D341Med (cell line): ENCODE data around the gene CTSS.
"Not testable (repeated sequence)": the region's sequence is repeated elsewhere in the genome, so short reads cannot be mapped to it uniquely, and the experiment has no call there.

Experiments
- DNase-seq: peaks from one replicate; pipeline ENCODE4 v3.0.0; 2012; ENCODE audit warnings: low spot score

Gene CTSS

DNA sequence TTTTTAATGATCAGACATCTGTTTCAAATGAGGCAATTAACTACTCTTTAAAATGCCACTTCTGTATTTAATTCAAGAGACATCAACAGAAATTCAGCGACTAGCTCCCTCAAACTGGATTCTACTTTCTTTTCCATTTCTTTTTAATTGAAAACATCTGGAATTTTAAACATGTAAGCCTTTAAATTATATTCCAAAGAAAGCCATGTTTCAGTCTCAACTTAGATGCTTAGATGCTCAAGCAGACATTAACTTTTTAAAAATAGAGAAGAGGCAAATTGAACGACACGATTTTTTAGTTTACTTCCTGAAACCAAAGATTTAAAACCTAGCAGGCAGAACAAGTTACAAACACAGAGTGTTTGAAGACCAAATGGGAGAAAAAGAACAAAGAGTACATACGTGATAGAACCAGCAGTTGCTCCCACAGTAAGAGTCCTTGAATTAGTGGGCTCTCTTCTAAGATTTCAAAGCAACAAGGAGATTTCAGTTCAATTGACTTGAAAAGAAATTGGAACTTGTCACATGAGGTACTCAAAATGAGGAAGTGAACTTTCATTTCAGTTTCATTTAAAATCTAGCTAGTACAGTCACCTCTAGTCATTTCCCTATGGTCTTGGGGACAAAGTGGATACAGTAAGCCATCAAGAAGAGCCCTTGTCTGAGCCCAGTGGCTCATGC is at the start of gene CTSS:
Gene CTSS (minus strand): TSS at position 483 of the 681 bp plus-strand sequence. CDS start 1,015 bp downstream, outside the sequence.
- DNase-seq, result no peak

DNA sequence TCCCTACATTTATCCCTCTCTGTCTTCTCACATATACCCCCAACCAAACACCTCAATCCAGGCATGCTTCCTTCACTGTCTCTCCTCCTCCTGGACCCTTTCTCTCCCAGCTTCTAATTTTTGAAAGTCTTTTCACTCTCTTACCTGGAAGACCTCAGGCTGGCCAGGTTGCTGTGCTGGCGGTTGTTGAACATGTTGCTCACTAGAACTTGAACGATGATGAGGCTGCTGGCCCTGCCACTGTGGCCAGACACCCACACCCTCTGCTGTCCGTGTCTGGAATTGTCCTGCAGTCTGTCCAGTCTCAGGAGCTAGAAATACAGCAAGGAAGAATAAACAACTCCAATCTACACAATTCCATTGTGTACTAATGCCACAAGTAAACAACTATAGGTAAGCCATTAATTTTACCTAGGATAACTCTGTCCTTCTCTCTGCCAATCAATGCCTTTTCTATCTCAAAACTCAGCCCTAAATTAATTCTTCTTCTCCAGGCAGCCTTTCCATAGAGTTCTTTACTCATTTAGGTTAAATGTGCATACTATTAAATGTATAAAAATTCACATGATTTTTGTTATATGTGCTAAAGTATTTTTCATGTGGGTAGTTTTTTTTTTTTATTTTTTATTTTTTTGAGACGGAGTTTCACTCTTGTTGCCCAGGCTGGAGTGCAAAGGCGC is 47.6 kb upstream of the CTSS start:
- peak; percentile 70 for DNase-seq

DNA sequence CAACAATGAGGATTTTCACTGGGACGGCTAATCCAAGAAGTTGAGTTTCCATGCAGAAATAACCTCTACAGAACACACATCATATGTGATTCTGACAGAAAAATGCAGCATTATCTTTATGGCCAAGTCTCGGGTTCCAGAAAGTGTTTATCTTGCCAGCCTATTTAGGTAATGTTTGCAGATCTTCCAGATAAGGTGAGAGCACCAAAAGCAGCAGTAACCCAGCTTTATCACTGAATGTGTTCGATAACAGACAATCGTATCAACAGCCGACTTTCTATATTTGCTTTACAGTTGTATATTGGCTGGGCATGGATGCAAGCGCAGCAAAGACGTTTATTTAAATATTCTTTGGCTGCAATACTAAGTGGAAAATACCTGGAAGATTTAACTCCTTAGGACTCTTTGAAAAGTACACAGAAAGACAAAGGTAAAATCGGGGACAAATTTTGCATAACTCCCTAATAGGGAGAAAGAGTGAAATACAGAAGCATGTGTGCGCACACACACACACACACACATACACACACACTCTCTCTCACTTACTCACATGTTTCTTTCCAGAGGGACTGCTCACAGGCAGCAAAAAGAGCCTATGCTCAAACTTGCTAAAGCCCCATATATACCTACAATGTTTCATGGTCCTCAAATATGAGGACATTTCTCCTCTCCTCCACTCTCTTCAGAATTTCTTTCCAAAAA is 45.5 kb upstream of the CTSS start:
- DNase-seq, result no peak

DNA sequence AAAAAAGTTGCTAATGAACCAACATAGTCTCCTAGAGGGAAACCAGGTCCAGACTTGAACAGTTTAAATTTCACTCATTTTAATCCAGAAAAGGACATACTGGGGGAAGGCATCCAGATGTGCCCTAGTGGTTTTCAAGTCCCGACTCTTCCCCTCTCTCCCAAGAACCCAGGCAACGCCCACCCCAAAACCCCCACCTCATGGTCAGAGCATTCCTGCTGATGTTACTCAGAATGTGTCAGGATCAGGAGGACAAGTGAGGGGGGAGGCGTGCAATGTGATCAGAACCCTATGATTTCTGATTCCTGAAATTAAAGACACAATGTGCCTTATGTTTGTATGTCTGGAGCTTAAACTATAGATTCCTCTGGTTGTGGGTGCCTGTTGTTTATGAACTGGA is 44.1 kb upstream of the CTSS start:
- DNase-seq, result no peak

DNA sequence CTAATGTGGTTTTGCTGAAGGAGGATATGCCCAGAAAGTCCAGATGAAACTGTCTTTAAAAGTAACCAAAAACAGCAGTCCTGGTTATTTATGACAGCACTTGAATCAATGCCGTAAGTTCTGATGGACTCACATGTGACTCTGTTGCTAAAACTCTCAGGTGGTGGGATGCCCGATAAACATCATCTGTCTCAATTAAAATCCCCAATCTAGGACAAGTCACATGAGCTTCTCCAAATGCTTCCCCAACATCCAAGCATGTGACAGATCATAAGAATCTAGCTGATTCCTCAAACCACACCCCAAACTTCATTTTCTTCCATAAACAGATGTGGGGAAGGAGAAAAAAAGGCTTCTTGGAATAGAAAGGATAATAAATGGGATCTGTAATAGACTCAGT is 43.3 kb upstream of the CTSS start:
- no peak for DNase-seq

DNA sequence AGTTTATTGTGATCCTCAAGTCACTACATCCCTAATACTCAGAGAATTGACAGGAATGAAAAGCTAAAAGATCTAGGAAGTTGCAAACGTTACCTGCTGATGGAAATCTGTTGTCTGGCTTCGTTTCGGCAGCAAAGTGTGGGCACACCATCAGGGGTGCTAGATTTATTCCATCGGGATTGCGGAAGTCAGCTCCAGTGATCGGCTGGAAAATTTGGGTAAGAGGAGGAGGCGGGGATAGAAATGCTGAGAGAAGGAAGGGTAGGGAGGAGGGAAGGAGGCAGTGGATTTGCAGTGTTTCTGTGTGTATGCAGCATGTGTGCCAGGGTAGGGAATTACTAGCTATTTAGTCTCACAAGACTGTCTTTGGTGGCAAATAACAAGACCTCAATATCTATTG is 42.5 kb upstream of the CTSS start, which contains the start of gene CTSK:
Gene CTSK (minus strand): TSS at position 140 of the 400 bp plus-strand sequence. CDS start 1,455 bp downstream, outside the sequence.
- no peak for DNase-seq

DNA sequence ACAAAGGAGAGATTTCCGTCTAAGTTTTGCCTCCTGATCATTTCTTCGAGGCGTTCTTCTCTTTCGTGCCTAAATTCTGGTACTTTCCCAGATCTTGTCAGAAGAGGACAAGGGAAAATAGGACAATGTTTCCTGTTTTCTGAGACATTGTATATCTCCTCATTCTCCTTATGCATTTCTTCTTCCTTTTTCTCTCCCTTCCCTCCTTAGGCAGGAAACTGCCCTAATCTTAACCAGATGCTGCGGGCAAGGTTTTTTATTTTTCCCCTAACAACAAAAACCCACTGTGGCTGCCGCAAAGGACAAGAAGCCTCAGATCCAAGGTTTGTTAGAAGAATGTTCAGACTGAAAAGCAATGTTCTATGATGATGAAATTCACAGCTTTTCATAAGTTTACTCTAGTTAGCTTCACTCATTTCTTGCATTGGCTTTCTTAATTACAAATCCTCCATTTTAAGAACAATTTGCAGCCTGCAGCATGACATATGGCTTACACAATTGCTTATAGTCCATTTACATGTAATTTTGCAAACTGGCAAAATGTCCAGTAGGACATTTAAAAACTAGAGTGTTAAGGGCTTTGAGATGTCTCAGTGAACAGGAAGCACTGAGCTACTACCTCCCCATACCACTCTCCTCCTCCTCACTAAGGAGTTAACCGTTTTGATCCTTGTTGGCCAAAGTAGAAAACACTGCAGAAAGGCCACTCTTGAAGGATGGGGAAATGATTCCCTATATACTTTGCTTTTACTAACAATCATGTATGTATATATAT is 41.9 kb upstream of the CTSS start:
- no peak for DNase-seq

DNA sequence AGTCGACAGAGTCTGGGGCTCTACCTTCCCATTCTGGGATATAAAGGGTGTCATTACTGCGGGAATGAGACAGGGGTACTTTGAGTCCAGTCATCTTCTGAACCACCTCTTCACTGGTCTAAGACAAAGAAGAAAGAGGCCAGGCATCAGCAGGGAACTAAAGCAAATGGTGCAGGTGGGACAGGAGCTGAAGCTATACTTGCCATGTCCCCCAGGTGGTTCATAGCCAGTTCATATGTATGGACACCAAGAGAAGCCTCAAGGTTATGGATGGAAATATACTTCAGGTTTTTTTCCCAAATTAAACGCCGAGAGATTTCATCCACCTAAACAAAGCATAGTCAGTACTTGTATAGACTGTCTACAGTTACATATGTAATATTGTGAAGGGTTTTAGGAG is 40.3 kb upstream of the CTSS start:
- no peak for DNase-seq

DNA sequence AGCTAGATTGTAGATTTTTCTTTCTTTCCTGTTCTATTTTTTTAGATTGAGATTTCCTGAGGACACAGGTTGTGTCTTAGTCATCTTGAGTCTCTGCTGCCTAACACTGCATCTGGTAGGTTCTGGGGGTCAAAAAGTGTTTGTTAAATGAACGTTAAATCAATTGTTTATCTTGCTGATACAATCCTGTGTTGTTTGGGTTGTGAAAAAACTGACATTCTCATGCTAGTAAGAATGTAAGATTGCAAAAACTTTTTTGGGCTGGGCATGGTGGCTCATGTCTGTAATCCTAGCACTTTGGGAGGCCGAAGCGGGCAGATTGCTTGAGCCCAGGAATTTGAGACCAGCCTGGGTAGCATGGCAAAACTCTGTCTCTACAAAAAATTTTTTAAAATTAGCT is 39.1 kb upstream of the CTSS start:
- no peak for DNase-seq

DNA sequence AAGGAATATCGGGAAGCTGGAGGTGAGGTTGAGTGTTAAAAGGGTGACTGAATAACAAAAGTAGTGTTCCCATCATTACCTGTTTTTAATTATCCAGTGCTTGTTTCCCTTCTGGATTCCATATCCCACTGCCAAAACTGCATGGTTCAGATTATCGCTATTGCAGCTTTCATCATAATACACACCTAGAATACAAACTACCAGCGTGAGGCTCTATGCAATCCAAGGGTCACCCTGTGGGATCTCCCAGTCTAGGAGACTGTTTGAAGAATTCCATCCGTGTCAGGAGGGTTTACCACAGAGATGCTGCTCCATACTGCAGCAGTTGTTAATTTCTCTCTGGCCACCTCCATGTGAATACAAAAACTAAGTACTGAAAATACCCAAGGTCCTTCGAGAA is 33.5 kb upstream of the CTSS start:
- no peak for DNase-seq

DNA sequence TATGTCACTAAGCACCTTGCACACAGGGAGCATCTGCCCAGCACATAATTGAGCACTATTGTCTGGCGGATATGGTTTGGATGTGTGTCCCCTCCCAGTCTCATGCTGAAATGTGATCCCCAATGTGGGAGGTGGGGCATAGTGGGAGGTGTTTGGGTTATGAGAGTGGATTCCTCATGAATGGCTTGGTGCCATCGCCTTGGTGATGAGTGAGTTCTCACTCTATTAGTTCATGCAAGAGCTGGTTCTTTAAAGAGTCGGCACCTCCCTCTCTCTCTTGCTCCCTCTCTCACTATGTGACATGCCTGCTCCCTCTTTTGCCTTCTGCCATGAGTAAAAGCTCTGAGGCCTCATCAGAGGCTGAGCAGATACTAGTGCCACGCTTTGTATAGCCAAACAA is 32.9 kb upstream of the CTSS start:
- no peak for DNase-seq

DNA sequence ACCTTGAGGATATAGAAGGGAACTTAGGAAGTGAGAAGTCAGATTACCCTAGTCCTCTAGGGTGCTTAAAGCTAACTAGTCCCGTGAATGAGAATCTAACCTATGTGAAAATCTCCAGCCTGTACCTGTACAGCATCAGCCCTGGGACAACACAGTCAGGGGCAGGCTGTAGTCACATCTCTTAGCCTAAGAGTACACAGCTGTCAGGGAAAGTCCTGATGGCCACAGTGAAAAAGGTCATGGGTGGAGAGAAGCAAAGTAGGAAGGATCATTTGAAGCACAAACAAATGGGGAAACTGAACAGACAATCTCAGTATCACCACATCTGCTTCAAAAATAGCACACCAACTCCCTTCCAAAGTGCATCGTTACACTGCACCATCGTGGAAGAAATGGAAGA is 30.8 kb upstream of the CTSS start:
- DNase-seq, result no peak

DNA sequence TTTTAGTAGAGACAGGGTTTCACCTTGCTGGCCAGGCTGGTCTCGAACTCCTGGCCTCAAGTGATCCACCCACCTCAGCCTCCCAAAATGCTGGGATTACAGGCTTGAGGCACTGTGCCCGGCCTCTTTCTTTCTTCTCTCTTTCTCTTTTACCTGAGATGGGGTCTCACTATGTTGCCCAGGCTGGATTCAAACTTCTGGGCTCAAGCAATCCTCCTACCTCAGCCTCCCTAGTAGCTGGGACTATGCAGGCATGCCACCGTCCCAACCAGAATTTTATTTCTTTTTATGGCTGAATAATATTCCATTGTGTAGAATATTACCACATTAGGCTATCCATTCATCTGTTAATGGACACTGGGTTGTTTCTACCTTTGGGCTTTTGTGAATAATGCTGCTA is 28.2 kb upstream of the CTSS start:
- DNase-seq, result not testable (repeated sequence)

DNA sequence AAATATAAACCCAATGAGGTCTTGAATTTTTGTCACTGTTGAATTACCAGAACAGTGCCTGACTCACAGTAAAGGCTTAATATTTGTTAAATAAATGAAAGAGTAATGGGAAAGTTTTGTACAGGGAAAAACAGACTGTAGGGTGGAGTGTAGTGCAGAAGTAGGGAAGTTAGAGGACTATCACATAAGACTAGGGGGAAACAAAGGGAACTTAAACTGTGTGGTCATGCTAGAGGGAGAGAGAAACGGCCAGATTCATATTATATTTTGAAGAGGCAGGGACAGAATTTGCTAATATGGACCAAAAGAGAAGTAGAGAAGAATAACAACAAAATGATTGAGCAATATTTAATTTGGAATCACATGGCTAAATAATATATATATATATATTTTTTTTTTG is 27.6 kb upstream of the CTSS start:
- DNase-seq, result no peak

DNA sequence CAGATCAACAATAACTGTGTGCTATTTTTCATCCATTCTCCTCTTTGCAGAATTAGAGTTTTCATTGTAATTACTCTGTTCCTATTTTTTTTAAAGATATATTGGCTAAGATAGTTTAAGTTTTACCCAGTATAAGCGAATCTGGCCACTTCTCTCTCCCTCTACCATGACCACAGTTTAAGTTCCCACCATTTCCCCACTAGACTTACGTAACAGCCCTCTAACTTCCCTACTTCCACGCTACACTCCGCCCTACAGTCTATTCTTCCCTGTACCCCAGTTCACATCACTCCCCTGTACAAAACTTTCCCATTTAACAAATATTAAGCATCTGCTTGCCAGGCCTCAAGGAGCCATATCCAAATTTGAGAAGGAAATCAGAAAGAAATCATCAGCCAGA is 26.0 kb upstream of the CTSS start:
- no peak for DNase-seq

DNA sequence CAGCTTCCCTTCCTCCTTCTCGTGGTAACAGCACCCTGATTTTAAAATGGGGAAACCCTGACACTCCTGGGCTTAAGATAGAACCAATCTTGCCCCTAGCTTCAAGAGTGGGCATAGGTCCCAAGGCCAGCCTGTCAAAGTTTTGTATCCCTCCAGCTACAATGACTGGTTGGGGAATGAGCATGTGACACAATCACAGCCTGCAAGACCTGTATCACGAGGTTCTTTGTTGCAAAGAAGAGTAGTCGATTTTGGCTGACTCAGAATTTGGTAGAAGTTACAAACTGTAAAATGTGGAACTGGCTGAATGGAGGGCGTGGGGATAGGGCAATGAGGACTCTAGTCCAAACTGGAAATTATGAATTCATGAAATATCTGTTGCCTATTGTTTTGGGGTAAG is 23.8 kb upstream of the CTSS start:
- DNase-seq, result no peak

DNA sequence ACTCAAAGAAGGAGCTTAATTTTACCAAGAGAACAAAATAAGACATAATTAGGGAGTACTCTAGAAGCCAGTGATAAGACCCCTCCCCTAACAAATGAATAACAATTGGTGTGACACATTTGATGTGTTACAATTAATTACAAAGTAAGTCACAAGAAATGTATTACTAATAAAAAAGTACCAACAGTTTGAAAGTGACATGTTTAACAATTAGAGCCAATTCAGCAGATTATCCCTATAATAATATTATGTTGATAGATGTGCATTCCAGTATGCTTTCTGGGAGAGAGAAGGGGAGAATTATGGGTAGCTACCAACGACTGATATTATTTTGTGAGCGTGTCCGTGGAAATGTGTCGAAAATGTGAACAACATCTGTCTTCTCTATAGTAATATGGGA is 23.4 kb upstream of the CTSS start:
- DNase-seq, result no peak

DNA sequence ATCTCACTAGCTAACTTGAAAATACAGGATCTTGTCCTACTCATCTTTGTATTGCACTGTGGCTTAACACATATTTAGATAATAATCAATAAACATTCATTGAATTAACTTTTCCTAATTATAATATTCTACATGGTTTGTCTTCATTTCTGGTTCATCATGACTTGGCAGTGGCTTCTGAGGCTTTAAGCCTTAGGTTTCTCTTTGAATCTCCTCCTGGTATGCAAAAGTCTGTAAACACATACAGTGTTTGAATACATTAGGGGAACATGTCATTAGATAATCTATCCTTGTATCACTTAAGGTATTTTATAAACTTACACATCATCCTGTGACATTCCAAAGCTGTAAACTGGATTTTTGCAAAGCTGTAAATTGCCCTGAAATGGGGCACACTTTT is 21.9 kb upstream of the CTSS start:
- DNase-seq, result no peak

DNA sequence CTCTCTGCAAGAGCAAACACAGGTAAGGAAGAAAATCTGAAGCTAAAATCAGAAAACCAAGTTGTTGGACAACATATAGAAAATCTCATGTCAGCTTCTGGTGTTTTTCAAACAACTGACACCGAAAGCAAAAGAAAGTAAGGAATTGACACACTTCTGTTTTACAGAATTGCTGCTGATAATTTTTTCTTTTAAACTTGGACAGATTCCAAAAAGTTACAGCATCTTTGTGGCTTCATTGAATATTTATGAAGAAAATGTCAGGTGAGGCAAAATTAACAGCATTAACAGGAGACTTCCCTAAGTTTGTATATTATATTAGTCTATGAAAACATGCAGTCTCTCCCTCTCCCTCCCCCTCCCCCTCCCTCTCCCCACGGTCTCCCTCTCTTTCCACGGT is 14.9 kb upstream of the CTSS start:
- DNase-seq, result no peak

DNA sequence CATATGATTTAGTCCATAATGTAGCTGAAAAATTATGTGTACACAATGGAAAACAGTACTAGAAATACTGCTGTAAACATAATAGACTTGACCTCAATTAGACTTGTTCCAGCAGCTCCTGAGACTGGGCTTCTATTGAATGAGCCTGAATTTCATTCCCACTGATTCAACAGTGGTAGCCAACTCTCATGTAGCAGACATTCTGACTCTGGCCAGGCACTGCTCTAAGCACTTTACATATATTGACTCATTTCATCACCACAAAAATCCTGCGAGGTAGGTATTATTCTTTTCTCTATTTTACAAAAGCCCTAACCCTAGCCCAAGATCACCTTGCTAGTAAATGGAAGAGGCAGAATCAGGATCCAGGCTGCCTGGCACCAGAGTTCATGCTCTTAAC is 12.8 kb upstream of the CTSS start:
- DNase-seq, result no peak

DNA sequence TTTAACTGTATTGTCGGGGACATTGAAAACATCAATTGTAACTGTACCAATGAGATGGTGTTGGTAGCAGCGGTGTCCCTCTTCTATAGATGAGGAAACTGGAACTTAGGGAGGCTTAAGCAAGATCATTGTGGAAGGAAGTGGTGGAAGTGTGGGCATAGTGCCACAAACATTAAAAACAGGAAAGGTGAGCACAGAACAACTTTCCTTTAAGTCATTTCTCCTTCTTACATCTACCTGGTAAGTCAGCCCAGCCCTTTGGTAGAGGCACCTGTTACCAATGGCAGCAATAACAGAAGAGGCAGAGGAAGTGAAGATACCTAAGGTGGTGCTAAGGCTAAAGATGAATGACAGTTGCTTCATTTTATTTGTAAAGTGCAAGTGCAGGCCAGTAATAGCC is 12.0 kb upstream of the CTSS start:
- no peak for DNase-seq

DNA sequence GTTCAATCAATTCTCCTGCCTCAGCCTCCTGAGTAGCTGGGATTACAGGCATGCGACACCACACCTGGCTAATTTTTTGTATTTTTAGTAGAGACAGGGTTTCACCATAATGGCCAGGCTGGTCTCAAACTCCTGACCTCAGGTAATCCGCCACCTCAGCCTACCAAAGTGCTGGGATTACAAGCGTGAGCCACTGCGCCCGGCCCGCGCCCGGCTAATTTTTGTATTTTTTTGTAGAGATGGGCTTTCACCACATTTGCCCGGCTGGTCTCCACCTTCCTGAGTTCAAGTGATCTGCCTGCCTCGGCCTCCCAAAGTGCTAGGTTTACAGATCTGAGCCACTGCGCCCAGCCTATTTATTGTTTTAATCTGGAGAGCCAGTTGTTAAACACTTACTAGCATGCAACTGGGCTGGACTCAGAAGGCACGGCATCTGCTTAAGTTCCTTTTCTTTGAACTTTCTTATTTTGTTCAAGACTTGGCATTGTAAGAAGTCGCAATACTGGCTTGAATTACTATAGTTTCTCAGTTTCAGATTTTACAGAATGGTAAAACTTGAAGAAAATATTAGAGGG is 10.4 kb upstream of the CTSS start:
- not testable (repeated sequence) for DNase-seq
